HG03025 (cell line): ENCODE data around the gene CDK5RAP2.

Experiments used
- ATAC-seq: cut with Tn5 transposase; IDR thresholded peaks from one replicate; pipeline ENCODE4 v1.9.1; 2021; ENCODE audit warnings: mild to moderate bottlenecking, moderate library complexity; ENCODE audit not compliant: unreplicated experiment, low FRiP score

The CDK5RAP2 gene

DNA sequence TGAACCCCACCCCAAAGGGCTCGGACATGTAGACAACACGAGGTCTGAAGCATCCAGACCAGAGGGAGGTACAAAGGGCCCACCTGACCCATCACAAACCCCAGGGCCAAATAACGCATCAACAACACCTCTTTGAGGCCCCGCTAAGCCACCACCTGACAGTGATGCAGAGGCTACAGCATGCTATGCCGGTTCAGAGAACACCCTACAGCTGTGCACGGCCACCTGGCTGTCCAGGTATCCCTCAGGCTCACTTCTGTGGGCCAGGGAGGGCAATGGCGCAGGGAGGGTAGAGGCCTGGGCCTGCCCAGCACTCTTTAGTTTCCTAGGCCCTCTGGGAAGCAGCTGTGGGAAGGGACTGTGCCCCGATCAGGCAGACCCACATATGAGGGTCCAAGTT is 190.1 kb downstream of the CDK5RAP2 start:
- ATAC-seq, result no peak

DNA sequence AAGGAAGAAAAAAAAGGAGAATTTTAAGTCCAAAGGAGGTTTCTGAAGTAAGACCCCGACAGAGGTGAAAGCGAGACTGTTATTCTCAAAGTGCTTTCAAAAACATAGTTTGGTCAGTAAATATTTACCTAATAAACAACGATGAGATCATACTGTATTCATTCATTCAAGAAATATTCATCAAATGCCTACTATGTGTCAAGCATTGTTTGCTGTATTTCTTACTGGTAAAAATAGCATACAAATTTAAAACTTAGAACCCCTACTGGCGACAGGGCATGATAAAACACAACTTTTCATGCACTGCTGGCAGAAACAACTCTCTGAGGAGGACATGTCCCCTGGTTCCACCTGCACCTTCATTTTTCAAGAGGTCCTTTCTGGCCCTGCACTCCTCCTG is 190.7 kb downstream of the CDK5RAP2 start:
- no peak for ATAC-seq

DNA sequence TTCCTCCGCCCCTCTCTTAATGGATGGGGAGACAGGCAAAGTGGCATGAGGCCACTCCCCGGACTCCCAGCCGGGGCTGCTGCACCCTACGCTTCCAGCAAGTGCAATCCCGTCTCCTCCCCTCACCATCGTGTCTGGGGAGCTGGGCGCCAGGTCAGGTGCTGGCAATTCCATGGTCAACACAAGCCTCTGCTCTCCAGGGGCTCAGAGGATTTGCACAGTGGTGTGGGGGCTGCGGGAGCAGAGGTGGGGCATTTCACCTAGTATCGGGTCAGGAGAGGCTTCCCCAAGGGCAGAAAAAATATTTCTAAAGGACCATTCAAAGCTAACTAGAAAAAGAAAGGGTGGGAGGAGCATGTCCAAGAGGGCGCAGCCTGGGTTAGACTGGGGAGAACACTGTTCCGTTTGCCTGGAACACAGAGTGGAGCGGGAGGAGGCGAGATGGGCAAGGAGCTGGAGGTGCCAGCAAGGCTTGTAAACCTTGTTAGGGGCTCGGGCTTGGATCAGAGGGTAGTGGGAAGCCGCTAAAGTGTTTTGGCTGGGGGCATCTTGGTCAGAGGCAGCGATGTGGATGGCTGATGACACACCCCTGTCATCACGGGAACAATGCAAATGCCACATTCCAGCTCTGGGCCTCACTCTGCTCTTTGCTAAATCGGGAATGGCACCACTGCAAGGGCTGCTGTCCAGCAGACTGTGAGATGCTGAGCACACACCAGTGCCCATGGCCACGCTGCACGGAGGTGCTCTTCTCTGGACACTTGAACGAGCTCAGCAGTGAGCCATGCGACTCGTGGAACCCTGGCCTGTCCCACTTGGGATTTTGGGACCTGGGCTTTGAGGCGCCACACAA is 191.7 kb downstream of the CDK5RAP2 start:
- no peak for ATAC-seq

DNA sequence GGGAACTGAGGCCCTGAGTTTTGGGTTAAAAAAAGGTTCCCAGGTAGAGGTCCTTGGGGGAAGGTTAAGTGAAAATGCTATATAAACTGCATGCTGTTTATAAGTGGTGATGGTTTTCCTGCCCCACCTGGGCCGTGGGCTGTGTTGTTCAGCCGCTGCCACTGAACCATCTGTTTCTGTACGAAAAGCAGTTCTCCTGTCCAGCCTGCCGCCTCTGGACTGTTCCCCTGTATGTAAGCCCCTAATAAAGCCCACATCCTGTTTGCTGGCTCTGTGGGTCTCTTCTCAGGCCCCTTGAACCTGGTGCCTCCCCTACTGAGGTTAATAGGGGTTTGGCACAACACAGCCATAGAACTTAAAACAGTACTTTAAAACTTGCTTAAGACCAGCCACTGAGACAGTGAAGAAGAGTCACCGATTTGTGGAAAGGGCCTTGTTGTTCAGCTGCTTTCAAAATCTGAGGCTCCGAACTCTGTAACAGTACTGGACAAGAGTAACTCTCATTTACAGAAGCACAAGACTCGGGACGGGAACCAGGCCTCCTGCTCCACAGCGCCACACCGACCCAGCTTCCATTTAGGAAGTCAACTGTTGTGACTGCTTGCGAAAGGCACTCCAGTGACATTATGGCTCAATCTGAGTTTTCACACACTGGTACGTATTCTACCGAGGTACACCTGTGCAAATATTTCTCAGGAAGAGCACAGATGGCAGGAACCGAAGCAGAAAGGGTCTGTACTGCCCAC is 192.5 kb downstream of the CDK5RAP2 start:
- ATAC-seq, result no peak

DNA sequence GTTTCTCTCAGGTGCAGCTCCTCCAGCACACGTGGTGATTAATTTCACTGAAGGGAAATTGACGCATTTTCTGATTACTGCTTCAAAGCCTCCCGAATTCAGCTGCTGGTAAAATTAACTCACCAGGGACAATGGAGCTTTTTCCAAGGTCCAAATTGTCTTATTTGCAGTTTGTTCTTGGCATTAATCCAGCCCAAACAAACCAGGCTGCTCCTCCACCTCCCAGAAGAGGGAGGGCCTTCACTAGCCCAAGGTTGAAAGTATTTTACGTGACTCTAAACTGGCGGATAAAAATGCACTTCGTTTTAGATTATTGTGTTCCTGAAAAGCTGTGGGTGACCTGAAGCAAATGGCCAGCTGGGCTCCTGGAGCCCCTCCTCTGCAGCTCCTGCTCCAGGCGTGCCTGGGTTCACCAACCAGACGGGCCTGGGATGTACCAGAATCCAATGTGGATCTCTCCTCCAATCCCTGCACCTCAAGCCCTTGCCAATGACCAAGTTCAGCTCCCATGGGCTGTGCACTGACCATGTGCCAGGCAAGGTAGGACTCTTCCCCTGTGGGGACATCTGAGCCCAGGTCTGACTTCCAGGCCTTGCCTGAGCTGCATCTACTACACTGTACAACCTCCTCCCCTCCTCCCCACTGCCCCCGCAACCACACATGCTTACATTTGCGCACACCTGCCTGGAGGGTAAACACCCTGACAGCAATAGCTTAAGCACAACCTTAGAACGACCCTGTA is 193.4 kb downstream of the CDK5RAP2 start:
- no peak for ATAC-seq

DNA sequence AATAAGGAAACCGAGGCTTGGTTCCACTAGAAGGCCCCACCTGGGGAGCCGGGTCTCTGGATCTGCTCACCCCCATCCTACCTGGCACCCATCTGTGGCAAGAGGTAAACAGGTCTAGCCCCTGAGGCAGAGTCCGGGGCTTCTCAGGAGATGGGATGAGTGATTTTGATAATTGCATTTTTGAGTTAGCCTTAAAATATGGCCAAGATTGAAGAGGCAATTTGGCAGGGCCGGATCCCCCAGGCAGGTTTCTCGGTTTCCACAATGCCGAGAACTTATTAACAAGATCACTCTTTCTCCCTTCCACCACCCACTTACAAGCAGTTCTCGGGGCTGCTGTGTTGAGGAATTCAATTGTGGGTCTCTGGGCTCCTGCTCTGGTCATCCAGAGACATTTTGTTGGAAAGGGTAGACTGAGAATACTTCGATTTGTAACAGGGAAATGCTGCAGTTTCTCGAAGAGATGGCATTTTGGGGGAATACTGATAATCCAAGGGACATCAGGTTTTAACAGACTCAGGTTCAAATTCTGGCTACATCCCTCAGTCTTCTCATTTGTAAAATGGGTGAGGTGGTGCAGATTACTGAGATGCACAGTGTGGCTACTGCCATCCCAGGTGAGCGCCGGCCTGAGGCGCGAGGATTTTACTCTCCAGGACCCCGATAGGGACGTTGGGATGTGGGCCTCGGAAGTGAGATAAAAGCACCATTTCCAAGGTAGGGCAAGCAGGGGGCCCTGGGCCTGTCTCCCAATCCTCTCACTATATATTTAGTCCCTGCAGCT is 194.2 kb downstream of the CDK5RAP2 start:
- ATAC-seq, result no peak

DNA sequence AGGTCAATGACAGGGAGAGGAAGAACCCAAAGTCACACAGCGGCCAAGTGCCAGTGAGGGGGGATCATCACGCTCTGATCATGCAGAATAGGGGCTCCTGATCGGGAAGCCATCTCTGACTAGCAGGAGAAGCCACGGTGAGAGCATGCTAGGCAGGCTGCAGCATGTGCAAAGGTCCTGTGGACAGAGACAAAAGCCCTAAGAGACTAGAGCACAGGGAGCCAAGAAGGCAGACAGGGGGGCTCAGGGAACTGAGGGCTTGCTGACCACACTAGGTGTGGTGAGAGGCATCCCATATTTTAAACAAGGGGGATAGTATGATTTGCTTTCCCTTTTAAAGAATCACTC is 195.1 kb downstream of the CDK5RAP2 start:
- no peak for ATAC-seq

DNA sequence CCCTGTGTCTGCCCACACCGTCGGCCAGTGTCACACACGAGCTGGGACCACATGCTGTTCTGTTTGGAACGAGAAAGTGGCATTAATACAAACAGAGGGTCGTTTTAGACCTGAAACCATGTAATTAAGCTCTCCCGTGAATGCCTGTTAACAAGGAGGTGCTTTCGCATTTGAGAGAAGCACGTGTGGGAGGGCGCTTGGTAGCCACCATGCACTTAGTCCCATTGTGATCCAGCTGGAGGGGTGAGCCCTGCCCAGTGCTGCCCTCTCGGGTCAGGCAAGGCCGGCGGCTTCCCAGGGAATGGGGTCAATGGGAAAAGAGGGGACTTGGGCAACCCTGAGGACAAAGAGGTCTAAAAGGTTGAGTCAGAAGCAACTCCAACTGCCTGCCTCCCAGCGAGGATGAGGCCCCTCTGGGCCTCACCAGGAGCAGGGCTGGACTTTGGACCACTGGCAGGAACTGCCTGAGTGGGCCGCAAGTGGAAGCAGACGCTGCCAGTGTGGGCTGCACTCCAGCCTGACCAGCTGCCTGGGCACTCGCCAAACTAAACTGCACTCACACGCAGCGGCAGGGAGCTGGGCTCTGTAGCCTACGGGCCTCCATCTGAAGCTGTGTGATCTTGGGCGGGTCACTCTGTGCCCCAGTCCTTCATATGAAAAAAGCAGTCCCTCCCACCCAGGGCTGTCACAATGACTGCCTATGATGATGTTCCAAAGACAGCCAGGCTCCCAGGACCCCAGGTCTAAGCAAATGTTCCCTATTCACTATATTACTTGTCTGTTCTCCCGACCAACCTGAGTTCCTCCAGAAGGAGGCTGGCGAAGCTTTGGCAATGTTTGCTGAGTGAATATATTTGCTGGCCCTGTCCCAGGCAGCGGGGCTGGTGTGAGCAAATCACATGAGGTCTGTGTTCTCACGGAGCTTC is 195.7 kb downstream of the CDK5RAP2 start:
- no peak for ATAC-seq

DNA sequence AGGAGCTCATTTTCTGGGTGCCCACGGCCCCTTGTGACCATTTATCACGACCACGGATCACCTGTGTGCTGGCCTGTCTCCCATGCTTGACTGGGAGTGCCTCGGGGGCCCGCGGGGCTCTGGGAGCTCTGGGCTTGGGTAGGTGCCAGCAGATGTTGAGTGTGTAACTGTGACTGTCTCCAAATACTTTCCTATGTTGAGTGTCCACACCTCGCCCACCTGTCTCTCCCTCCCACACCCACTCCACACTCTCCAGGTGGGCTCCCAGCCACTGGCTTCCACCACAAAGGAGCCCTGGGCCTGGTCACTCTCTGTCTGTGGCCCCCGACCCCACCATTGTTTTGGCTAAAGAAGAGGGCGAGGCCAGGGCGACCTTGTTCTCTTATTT is 196.4 kb downstream of the CDK5RAP2 start:
- no peak for ATAC-seq

DNA sequence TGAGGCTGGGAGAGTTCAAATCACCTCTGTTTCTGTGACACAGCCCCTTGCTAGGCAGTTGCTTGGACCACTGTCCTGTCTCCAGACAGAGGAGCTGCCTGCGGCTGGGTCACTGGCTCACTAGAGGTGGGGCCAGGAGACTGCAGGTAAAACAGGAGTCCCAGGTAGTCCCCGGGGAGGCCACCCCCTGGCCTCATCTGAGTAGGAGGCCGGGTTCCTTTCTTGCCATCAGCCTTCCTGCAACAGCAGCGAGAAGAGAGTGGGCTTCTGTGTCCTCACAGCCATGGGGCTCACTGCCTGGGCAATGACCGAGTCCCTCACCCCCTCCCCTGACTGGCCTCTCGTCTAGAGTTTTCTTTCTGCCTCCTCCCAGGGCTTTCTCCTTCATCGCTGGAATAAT is 197.5 kb downstream of the CDK5RAP2 start:
- ATAC-seq, result no peak

DNA sequence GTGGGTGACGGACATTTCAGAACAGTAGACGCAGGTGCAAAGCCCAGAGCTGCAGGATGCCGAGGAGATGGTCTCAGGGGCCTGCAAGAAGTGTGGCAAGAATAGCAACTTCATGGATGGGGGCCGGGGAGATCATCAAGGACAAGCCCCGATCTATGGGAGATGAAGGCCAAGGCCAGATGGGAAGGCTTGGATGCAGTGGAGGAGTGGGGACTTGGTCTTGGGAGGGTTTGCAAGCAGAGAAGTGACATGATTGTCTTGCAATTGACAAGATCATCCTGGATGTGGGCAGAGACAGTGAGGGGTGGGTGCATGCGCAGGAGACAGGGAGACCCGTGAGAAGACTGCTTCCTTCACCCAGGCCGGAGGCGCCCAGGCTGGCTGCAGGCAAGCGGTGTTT is 198.1 kb downstream of the CDK5RAP2 start:
- no peak for ATAC-seq

DNA sequence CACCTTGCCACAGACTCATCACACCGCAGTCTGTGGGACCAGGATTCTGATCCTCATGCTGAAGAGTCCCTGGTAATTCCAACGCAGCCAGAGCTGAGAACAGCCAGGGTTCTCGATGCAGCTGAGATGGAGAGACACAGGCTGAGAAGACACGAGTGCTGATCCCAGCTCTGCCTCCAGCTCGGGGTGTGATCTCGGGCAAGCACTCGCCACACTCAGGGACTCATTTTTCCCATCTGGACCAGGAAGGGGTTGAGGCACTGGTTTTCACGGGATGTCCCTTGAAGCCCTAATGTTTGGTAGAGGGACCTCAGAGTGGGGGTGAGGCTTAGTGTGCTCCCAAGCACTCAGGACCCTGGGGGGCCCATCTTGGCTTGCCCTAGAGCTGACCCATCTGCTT is 200.4 kb downstream of the CDK5RAP2 start:
- no peak for ATAC-seq

DNA sequence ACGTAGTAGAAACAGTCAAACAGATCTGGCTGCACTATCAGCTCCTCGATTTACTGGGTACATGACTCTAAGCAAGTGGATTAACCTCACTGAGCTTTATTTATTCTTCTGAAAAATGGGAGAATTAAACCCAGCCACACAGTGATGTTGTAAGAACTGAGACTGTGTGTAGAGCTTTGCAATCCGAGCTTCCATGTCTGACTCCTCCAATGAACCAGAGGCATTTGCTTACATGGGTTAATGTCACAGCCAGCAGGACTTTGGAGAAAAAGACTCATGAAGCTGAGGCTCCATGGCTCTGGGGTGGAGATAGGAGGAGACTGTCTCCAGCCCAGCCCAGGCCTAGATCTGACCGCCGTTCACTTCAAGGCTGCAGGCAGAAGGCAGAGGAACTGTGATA is 201.3 kb downstream of the CDK5RAP2 start:
- ATAC-seq, result no peak

DNA sequence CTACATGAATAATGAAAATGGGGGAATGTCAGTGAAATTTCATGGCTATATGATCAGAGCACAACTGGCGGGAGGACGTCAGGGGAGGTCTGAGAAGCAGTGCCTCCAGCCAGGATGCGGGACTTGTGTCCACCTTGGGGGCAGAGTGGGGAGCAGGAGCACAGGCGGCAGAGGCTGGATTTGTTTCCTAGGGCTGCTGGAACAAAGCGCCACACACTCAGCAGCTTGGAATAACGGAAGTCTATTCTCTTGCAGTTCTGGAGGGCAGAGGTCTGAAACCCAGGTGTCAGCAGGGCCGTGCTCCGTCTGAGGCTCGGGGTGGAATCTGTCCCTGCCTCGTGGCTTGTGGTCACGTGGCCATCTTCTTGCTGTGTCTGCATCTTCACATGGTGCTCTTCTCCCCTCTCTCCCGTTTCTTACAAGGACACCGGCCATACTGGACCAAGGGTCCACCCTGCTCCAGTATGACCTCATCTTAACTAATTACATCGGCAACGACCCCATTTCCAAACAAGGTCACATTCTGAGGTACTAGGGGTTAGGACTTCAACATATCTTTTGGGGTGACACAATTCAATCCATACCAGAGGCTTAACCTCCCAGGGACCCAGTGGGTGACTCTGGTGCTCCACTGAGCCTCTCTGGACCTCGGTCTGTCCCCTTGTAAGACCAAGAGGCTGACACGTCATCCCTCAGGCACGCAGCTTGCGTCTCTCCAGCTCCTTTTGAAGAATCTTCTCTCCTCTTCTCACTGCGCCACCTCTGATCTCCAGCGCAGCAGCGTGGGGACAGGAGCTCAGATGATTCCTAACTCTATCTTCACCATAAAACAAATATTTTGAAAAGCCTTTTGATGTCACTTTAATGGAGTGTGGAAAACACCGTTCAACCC is 202.5 kb downstream of the CDK5RAP2 start:
- no peak for ATAC-seq

DNA sequence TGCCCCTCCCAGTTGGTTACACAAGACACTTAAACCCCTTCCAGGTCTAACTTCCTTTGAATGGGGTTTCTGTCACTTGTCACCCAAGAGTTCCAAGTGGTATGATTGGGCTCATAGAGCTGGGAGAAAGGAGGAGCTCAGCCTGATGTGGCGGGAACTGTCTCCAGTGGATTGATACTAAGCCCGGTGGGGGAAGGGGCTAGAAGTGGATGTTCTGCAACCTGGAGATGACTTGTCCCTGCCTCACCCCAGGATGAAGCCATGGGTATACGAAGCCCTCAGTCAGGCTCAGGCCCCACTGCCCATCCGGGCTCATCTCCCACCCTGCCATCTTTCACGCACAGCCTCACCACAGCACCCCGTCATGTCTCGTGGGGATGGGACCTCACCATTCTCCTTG is 203.9 kb downstream of the CDK5RAP2 start:
- no peak for ATAC-seq

DNA sequence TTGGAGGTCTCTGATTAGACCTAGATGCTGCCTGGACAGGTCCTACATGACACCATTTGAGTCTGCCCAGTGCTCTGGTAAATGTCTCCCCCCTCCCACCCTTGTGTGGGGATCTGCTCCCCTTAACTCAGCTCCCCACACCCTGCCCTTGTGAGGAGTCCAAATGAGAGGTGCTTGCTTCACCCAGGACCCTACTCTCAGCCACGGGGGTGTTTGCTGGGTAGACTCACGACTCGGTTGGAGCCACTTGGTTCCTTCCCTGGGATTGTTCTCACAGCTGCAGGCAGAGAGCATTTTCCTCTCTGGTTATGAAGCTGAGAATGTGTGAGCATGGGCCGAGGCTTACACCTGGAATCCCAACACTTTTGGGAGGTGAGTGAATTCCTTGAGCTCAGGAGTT is 204.7 kb downstream of the CDK5RAP2 start:
- no peak for ATAC-seq

DNA sequence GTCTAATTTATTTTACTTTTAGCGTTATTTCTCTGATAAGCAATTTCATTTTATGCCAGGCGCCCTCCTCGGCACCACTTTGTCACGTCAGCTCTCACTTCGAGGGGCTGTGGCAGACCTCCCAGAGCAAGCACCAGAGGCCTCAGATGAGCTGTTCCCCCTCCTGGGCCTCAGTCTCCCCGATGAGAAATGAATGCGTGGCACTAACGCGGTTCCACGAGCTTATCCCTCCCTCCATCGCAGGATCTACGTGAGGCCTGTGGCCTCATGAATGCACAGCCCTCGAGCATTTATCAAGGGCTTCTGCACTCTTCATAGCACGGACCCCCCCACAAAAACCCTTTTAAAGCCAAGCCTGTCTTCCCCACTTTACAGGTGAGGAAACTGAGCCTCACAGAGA is 205.2 kb downstream of the CDK5RAP2 start:
- ATAC-seq, result no peak

DNA sequence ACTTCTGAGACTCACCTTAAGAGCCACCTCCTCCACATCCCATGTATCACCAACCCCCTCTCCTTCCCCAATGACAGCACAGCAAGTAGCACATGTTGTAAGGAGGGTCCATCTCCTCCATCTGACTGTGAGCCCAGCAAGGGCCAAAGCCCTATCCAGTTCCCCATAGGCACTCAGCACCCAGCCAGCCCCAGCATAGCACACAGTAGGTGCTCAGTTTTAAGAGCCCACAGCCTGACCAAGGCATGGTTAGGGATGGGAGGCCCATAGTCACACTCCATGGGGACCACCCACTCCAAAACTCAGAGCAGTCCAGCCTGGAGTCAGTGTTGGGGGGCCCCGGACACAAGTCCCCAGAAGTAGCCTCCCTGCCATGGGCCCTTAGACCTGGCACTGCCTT is 205.7 kb downstream of the CDK5RAP2 start:
- ATAC-seq, result no peak

DNA sequence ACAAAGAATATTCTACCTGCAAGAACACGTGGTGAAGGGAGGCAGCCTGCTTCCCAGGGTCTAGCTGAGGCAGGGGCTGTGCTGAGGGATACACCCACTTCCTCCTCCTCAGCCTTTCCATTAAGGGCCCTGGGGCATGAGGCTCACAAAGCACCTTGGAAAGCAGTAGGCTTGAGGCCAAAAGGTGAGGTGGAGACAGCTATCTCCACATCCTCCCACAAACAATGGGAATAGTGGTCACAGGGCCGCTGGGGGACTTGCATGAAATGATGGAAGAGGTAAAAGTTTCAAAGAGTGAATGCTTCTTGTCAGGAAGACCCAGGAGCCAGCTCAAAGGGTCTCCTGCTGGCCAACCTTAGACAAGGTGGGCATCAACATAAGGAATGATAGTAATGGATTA is 207.9 kb downstream of the CDK5RAP2 start:
- no peak for ATAC-seq
